Activated CD4-positive, alpha-beta T cell treated with anti-CD3 and anti-CD28 coated beads, Interleukin-2, Interleukin-6, amounts not matched to agents 100 ng/mL and 50 ng/mL, durations not matched to agents 16 hours and 8 hours (primary cell): Measurements from ENCODE around the gene TNP2.

Source experiments
- DNase-seq: peaks from one replicate; pipeline ENCODE4 v3.0.0-alpha.2; 2020

Gene TNP2

DNA sequence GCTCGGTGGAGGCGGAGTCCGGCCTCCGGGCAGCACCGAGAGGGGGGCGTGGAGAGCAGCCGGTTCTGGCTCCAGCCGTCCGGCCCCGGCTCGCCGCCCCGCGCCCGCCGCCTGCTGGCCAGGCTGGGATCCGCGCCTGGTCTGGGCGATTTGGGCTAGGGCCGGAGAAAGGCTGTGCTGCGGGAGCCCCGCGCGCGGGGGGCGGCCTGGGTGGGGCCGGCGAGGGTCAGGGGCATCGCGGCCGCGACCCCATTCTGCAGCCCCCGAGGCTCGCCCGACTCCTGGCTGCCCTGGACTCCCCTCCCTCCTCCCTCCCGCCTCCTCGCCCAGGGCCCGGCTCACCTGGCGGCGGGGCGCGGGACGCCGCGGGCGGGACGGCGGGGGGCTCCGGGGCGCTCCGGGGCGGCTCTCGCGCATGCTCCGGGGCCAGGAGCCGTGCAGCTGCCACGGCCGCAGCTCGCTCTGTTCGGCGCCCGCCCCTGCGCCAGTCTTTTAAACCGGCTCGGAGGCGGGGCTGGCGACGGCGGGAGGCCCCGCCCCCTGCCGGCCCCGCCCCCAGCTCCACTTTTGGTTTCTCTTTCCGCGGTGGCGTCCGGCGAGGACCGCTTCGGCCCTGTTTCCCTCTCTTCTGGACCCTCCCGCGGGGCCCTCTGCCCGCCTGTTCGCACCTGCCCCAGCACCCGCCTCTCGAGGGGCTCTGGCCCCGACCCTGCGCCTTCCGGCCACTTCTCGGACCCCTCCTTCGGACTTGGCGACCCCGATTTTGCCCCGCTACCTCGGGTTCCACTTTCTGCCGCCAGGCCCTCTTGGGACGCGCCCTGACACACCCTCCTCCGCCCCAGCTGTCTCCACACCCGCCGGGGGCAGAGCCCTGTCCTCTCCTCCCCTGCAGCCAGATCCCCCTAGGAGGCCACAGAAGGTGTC is 13.1 kb downstream of the TNP2 start, which contains the start of gene SOCS1:
SOCS1 (minus strand) TSS at position 468 of the 924 bp plus-strand sequence. CDS start 726 bp downstream, outside the sequence.
- peak; percentile 93 for DNase-seq

DNA sequence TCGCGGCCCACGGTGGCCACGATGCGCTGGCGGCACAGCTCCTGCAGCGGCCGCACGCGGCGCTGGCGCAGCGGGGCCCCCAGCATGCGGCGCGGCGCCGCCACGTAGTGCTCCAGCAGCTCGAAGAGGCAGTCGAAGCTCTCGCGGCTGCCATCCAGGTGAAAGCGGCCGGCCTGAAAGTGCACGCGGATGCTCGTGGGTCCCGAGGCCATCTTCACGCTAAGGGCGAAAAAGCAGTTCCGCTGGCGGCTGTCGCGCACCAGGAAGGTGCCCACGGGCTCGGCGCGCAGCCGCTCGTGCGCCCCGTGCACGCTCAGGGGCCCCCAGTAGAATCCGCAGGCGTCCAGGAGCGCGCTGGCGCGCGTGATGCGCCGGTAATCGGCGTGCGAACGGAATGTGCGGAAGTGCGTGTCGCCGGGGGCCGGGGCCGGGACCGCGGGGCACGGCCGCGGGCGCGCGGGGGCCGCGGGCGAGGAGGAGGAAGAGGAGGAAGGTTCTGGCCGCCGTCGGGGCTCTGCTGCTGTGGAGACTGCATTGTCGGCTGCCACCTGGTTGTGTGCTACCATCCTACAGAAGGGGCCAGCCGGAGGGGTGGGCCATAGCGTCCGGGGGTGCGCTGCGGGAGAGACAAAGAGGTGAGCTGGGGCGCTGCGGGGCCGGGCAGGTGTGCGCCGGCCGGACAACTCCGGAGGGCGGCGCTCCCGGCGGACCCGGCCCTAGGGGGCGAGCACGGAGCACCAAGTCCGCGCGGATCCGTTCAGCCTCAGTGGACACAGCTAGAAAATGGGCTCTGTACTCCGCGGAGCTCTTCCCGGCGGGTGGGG is 14.0 kb downstream of the TNP2 start:
- peak; percentile 67 for DNase-seq

DNA sequence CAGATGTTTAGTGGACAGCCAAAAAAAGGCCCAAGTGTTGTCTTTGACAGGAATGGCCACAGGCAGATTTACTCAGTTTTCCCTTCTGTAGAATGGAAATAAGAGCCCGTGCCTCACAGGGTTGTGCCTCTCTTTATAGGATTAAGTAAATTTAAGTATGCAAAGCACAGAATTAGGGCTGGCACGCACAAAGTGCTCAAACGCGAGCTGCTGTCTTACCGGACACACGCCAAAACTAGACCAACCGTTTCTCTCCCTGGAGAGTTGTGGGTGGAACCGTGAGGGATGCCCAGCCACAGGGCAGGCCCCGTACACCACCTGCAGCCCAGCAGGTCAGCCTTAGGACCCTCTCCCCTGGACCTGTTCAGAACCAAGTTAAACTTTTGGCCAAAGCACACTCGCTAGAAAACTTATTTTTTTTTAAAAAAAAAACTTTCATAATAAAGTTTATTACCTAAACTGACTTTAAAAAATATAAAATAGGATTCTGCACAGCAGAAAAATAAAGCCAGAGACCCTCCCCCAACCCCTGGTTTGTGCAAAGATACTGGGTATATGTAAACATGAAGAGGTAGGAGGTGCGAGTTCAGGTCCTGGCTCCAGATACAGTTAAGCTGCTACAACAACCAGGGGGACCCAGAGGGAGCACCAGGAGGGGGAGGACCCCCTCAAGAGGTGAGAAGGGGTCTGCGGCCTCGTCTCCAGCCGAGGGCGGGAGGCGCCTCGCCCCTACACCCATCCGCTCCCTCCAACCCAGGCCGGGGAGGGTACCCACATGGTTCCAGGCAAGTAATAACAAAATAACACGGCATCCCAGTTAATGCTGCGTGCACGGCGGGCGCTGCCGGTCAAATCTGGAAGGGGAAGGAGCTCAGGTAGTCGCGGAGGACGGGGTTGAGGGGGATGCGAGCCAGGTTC is 14.9 kb downstream of the TNP2 start:
- DNase-seq, result peak; percentile 41

DNA sequence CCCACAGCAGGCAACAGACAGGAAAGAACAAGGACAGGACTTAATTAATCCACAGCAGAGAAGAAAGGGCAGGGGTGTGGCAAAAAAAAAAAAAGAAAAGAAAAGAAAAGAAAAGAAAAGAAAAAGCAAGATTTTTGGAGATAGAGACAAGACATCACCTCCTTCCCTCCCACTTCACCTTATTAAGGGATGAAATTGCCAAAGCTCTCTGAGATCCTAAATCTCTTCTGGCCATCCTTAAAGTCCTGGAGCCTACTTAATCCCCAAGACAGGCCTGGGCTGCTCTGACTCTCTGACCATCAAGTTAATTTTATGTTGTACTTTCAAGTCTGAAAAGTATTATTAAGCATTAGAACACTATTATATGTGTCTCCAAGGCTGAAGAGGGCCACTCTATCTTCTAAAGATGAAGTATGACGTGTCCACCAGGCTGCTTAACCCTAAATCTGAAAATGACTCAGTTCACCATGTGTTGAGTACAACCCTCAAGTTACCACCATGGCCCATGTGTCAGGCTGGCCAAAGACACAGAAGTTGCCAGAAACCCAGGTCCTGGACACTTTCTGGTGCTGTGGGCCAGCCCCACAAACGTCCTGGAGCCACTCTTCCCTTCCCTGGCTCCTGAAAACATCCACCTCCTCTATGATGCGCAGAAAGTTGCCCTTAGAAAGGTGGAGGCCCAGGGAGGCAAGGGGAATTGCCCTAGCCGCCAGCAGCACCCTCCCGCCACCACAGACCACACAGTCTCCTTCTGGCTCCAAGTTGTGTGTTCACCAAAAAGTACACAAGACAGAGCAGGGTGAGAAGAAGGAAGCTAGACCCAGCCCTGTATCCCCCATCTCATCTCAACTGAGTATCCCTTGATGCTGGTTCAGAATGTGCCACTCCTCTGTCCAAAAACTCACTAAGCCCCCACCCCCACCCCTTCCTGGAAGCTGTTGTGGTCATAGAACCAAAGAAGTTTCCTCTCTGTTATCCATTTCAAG is 15.8 kb downstream of the TNP2 start:
- DNase-seq, result peak; percentile 83

DNA sequence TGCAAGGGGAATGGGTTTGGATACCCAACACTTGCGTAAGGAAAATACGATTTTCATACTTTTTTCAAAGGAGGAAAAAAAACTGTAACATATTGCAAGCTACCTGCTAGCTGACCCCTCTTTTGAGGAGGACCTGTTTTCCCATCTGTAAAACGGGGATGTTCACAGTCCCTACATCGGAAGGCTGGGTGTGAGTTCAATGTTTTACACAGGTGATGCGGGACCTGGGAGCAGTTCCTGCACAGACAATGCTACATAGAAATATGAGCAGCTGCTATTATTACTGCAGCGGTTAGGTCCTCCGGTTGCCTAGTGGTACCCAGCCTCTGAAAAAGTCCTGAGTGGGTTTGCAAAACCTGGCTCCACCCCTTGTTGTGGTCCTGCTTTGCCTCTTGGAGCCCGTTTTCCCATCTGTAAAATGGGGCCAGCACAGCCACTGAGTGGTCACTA is 16.6 kb downstream of the TNP2 start:
- peak; percentile 42 for DNase-seq

DNA sequence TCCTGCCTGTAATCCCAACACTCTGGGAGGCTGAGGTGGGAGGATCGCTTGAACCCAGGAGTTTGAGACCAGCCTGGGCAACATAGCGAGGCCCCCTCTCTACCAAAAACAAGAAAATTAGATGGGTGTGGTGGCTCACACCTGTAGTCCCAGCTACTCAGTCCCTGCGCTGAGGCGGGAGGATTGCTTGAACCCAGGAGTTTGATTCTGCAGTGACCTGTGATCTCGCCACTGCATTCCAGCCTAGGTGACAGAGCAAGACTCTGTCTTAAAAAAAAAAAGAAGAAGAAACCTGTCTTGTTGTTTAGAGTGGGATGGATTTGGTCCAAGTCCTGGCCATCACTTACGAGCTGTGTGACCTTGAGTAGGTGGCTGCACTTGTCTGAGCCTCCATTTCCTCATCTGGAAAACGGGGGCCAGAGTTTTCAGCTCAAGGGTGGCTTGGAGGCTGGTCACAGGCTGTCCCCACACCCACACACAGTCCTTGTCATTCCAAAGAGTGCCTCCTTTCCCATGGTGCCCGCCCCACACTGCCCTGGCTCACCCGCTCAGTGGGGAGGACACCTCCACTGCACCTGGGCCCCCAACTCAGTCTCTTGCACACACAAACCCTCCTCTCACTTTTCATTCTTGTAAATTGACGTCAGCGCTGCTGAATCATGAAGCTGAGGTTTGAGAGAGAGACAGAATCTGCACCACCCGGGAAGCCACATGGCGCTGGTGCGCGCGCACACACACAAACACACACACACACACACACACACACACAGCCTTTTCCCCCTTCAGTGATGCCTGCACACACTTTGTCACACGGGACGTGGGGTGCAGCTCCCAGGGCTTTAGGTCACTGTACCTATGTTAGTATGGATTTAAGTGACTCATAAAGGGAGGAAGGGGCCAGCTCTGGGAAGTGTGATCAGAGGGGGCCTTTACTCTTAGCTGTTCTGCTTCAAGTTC is 17.3 kb downstream of the TNP2 start:
- peak; percentile 92 for DNase-seq

GRCh38 chr16:11250786-11251524 is 18.2 kb downstream of the TNP2 start:
- DNase-seq, result peak; percentile 39

DNA sequence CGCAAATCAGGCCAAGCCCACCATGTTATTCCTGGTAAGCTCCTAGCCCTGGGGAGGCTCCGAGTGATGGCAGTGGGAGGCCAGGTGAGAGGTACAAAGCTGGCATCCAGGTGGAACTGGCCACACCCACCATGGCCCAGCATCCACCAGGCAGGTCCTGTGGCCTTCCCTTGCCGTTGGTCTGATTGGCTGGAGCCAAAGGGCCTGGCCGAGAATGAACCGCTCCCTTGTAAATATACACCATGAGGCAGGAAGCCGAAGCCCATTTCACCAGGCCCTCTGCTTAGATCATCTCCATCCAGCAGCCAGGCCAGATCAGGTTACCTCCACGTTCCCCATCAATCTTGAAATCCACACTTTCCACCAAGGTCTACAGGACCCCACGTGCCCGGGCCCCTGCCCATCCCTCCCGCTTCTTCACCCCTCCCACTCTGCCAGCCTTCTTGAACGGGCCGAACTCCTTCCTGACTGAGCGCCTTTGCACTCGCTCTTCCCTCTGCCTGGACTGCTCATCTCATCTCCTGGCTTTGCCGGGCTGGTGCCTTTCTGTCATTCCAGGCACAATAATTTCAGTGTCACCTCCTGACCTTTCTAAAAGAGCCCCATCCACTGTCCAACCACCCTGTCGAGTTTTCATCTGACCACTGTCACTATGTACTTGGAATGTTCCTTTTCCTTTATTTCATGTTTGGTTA is 18.9 kb downstream of the TNP2 start:
- peak; percentile 32 for DNase-seq

DNA sequence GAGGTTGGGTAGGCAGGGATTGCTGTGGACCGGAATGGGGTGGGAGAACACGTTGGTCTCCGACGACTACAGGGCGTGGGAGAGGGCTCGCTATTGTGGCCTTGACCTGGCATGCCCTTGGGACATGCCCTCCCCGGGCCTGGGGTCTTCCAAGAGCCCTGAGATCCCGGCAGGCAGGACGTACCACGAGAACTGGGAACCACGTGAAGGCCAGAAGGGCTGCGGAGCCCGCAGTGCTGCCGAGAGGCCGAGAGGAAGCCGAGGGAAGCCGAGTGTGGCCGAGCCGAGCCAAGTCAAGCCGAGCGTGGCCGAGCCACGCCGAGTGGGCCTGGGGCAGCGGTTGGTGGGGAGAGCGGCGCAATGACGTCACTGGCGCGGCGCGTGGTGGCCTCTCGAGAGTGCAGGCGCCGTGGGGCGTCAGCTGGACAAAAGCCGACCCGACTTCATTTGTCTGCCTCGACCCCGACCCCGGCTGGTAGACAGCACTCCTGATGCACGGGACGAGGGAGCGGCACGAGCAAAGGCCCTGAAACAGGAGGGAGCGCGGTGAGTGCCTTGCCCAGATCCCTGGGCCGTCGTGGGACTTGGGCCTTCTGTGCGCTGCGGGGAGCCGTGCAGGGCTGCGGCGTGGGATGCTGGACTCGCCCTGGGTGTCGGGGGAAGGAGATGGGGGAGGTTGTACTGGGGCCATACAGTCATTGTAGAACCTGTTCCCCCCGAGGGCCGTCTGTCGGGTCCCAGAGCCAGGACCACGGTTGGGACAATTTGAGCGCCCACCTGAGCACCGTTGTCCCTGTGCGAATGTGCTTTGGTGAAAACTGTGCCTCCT is 19.7 kb downstream of the TNP2 start:
- DNase-seq, result peak; percentile 15

DNA sequence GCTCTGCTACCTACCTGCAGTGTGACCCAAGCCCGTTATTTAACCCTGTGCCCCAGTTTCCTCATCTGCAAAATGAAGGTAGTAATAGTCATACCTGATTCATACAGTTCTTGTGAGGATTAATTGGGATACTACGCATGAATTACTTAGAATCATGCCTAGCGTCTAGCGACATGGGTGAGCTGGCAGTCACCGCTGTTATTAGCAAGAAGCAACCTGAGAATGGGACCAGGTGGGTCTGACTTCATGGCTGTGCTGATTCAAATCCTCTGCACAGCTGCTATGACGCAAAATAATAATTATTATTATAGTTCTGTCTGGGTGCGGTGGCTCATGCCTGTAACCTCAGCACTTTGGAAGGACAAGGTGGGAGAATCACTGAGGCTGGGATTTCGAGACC is 21.0 kb downstream of the TNP2 start:
- DNase-seq, result peak; percentile 28

DNA sequence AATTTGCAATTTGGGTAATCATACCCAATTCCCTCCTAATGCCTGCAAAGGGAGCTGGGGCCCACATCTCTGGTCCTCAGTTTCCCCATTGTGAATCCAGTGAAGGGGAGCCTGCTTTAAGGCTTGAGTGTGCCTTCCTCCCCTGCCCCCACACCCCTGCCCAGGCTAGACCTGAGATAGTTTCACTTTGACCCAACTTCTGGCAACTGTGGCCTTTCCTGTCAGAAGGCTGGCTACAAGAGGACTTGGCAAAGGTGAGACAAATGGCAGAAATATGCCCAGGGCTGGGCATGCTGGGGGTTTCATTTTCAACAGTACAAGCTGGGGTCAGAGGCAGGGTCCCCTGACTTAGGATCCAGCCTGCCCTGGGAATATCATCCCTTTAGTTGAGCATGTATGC is 23.1 kb downstream of the TNP2 start:
- peak; percentile 82 for DNase-seq

GRCh38 chr16:11245222-11245737 is 23.8 kb downstream of the TNP2 start:
- DNase-seq, result no peak

- DNase-seq, result no peak
These were observed 26.5 kb downstream of the TNP2 start for GRCh38 chr16:11242658-11243057.

- DNase-seq, result no peak
These were observed 27.5 kb downstream of the TNP2 start for GRCh38 chr16:11241480-11242204.

- DNase-seq, result peak; percentile 50
These were observed 28.3 kb downstream of the TNP2 start for GRCh38 chr16:11240636-11241473.
